GM10266 (cell line): ENCODE results near the gene JAKMIP1.

Experiments
- DNase-seq: peaks from one replicate; pipeline ENCODE4 v3.0.0; 2012; ENCODE audit errors: extremely low spot score
- CTCF ChIP-seq: IDR thresholded peaks from 2 replicates; pipeline ENCODE4 v1.5.1; 2012; ENCODE audit warnings: mild to moderate bottlenecking, low read depth; ENCODE audit not compliant: control insufficient read depth, insufficient read depth; ENCODE audit errors: missing control alignments

Gene JAKMIP1

GRCh38 chr4:6153874-6154273 lies 46.5 kb downstream of the JAKMIP1 start:
- DNase-seq, result no peak
- TF ChIP-seq CTCF, result no peak

GRCh38 chr4:6152869-6153705 lies 47.3 kb downstream of the JAKMIP1 start:
- TF ChIP-seq CTCF, result no peak
- DNase-seq, result no peak

- DNase-seq, result no peak
- TF ChIP-seq CTCF, result no peak
These were observed 50.2 kb downstream of the JAKMIP1 start for GRCh38 chr4:6150046-6150735.

GRCh38 chr4:6148506-6149205 lies 51.7 kb downstream of the JAKMIP1 start:
- TF ChIP-seq CTCF, result no peak
- DNase-seq, result no peak

GRCh38 chr4:6147441-6147840 lies 52.9 kb downstream of the JAKMIP1 start:
- no peak for TF ChIP-seq CTCF

GRCh38 chr4:6143603-6144181 lies 56.7 kb downstream of the JAKMIP1 start:
- no peak for DNase-seq
- TF ChIP-seq CTCF, result no peak

More at GRCh38 chr4:6147441-6147840, 52.9 kb downstream of the JAKMIP1 start:
- no peak for DNase-seq
